Measurements from ENCODE around the gene PTPN20.

- TF ChIP-seq EP300 (IDR thresholded peaks at IDR 0.05) (no peak), CTCF (IDR thresholded peaks at IDR 0.05) (no peak)
Measured at GRCh38 chr10:47021850-47022249, 110.6 kb downstream of the PTPN20 start.
